ENCODE measurements around the gene ATRIP. TPM values are rescaled to one million over a fixed set of nuclear protein-coding genes. Genes with fewer than 3 reads are reported as not detected.

ATRIP gene
- total and polyA plus RNA-seq, 2 donors from 2014 or later: 5.4 to 6.7 TPM

- Histone ChIP-seq H3K9me3 (ENCODE audit: control insufficient read depth in 2 of 3, insufficient read depth in 1 of 3, low read length in 3 of 3) (no peaks in the 10 kb centered on the region), H3K9ac (ENCODE audit: low read length in 3 of 3) (no peak overlapping the region), H3K4me1 (ENCODE audit: control insufficient read depth in 2 of 3, insufficient read depth in 2 of 3, low read depth in 1 of 3, low read length in 3 of 3) (no peaks in the 10 kb centered on the region), H3K36me3 (ENCODE audit: control insufficient read depth in 2 of 3, insufficient read depth in 3 of 3, low read length in 3 of 3) (peaks cover 4 to 74% (median 63%) of the 10 kb centered on the region in 3 donors), H3K4me3 (ENCODE audit: low read length in 3 of 3) (no peak overlapping the region), H3K27me3 (ENCODE audit: control insufficient read depth, insufficient read depth, low read length) (no peaks in the 10 kb centered on the region), H3K27ac (ENCODE audit: low read depth in 2 of 2, low read length in 2 of 2) (no peak overlapping the region)
- DNase-seq: peak in 2 of 5 donors; percentile 7 to 51
- intact Hi-C loops (cut with DNase I): no loop called here
- FAIRE-seq: no peak
- TF ChIP-seq CTCF (IDR thresholded peaks at IDR 0.05; ENCODE audit: borderline replicate concordance, extremely low read depth, insufficient read depth): no peak
These were observed 36.1 kb upstream of the ATRIP start for GRCh38 chr3:48410205-48411040.

DNA sequence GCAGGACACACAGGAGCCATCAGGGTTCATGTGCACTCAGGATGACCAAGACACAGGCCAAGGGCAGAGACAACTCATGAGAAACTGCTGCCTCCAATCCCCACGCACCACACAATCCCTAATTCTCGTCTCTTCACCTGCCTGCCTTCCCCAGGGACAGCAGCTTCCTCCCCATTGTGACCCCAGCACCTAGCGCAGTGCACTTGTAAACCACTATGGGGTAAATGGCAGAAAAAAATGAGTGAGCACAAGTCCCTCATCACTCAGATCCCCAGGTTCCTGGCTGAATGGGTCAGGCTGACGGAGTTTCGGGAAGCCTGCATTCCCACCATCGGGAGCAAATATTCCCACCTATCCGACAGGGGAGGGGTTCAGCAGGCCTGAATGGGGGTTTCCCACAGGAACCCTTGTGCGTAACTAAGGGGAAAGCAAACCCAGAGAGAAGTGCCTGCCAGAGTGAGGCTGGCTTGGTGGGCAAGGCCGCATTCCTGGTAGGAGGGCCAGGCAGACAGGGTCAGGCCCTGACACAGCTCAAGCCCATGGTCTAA is 35.4 kb upstream of the ATRIP start:
- no peak for FAIRE-seq
- H3K36me3 ChIP-seq (ENCODE audit: control insufficient read depth in 2 of 3, insufficient read depth in 3 of 3, low read length in 3 of 3): peaks cover 4 to 77% (median 66%) of the 10 kb centered on the region in 3 donors
- H3K27ac ChIP-seq (ENCODE audit: low read depth in 2 of 2, low read length in 2 of 2): no peak overlapping the region
- intact Hi-C loops (cut with DNase I): no loop called here
- H3K4me3 ChIP-seq (ENCODE audit: low read length in 3 of 3): no peak overlapping the region
- no peak for TF ChIP-seq CTCF (IDR thresholded peaks at IDR 0.05; ENCODE audit: borderline replicate concordance, extremely low read depth, insufficient read depth)
- peak in 2 of 5 donors; percentile 5 to 37 for DNase-seq
- no peaks in the 10 kb centered on the region for H3K27me3 ChIP-seq (ENCODE audit: control insufficient read depth, insufficient read depth, low read length)
- H3K9ac ChIP-seq (ENCODE audit: low read length in 3 of 3): no peak overlapping the region
- no peaks in the 10 kb centered on the region for H3K9me3 ChIP-seq (ENCODE audit: control insufficient read depth in 2 of 3, insufficient read depth in 1 of 3, low read length in 3 of 3)
- H3K4me1 ChIP-seq (ENCODE audit: control insufficient read depth in 2 of 3, insufficient read depth in 2 of 3, low read depth in 1 of 3, low read length in 3 of 3): no peaks in the 10 kb centered on the region

GRCh38 chr3:48411606-48412374 is 34.7 kb upstream of the ATRIP start:
- FAIRE-seq (no peak), DNase-seq (peak in 1 of 5 donors; percentile 43)
- Histone ChIP-seq H3K36me3 (ENCODE audit: control insufficient read depth in 2 of 3, insufficient read depth in 3 of 3, low read length in 3 of 3) (peaks cover 4 to 77% (median 62%) of the 10 kb centered on the region in 3 donors), H3K4me3 (ENCODE audit: low read length in 3 of 3) (no peak overlapping the region), H3K4me1 (ENCODE audit: control insufficient read depth in 2 of 3, insufficient read depth in 2 of 3, low read depth in 1 of 3, low read length in 3 of 3) (no peaks in the 10 kb centered on the region), H3K27ac (ENCODE audit: low read depth in 2 of 2, low read length in 2 of 2) (no peak overlapping the region), H3K9me3 (ENCODE audit: control insufficient read depth in 2 of 3, insufficient read depth in 1 of 3, low read length in 3 of 3) (no peaks in the 10 kb centered on the region), H3K9ac (ENCODE audit: low read length in 3 of 3) (no peak overlapping the region), H3K27me3 (ENCODE audit: control insufficient read depth, insufficient read depth, low read length) (no peaks in the 10 kb centered on the region)
- intact Hi-C loops (cut with DNase I): no loop called here
- no peak for TF ChIP-seq CTCF (IDR thresholded peaks at IDR 0.05; ENCODE audit: borderline replicate concordance, extremely low read depth, insufficient read depth)
